Bronchial epithelial cell (primary cell): ENCODE results near the gene CXorf58. TPM values are rescaled to one million over a fixed set of nuclear protein-coding genes. Genes with fewer than 3 reads are reported as not detected.

Experiments
- DNase-seq: peaks from one replicate; pipeline ENCODE4 v3.0.0-alpha.2; 2010; ENCODE audit warnings: low read depth
- FAIRE-seq: peaks from 2 replicates; lab custom pipeline; 2011; peaks lifted over from hg19 to GRCh38; lab: Jason Lieb, UNC
- H3K27me3 ChIP-seq: 2 replicates; pipeline ENCODE4 v1.5.1; 2011; ENCODE audit warnings: low read length; ENCODE audit not compliant: control insufficient read depth, insufficient read depth
- H3K36me3 ChIP-seq: 2 replicates; pipeline ENCODE4 v1.5.1; 2011; ENCODE audit warnings: low read length; ENCODE audit not compliant: control insufficient read depth, insufficient read depth
- H3K4me3 ChIP-seq: 2 replicates; pipeline ENCODE4 v1.5.1; 2011; ENCODE audit warnings: mild to moderate bottlenecking, low read depth, low read length, control low read depth
- total RNA-seq: library from RNA; depleted of rRNA; stranded (reverse); fragments of >200 nt; gene quantifications from 2 replicates; pipeline ENCODE4 v1.2.1, GENCODE V29; 2014
- TF ChIP-seq, protein P1 (sequence below): IDR thresholded peaks from 2 replicates; pipeline ENCODE4 v1.5.1; 2011; ENCODE audit warnings: mild to moderate bottlenecking, moderate library complexity, low read length, control low read depth, inconsistent platforms; ENCODE audit not compliant: insufficient read depth, severe bottlenecking

The CXorf58 gene
- total RNA-seq, 1 donor from 2014 or later = not detected

GRCh38 chrX:23982891-23983290 is 75.1 kb downstream of the CXorf58 start:
- DNase-seq (no peak), FAIRE-seq (no peak)
- H3K36me3 ChIP-seq = no peaks in the 10 kb centered on the region
- H3K4me3 ChIP-seq = no peak overlapping the region
- H3K27me3 ChIP-seq = no peaks in the 10 kb centered on the region
- TF ChIP-seq, protein P1, sequence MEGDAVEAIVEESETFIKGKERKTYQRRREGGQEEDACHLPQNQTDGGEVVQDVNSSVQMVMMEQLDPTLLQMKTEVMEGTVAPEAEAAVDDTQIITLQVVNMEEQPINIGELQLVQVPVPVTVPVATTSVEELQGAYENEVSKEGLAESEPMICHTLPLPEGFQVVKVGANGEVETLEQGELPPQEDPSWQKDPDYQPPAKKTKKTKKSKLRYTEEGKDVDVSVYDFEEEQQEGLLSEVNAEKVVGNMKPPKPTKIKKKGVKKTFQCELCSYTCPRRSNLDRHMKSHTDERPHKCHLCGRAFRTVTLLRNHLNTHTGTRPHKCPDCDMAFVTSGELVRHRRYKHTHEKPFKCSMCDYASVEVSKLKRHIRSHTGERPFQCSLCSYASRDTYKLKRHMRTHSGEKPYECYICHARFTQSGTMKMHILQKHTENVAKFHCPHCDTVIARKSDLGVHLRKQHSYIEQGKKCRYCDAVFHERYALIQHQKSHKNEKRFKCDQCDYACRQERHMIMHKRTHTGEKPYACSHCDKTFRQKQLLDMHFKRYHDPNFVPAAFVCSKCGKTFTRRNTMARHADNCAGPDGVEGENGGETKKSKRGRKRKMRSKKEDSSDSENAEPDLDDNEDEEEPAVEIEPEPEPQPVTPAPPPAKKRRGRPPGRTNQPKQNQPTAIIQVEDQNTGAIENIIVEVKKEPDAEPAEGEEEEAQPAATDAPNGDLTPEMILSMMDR = no peak

Other genes with a start within 250 kb of the CXorf58 start
- 147 and 179 TPM in 2 replicates for gene PRDX4, start 240.5 kb upstream of the CXorf58 start, total RNA-seq
- 29.2 and 66.1 TPM in 2 replicates for gene ACOT9, start 164.7 kb upstream of the CXorf58 start, total RNA-seq
- 1,193 and 1,762 TPM in 2 replicates for gene SAT1, start 124.8 kb upstream of the CXorf58 start, total RNA-seq
- 6.0 and 7.4 TPM in 2 replicates for gene APOO, start 68 bp upstream of the CXorf58 start, total RNA-seq
- gene KLHL15, start 119.2 kb downstream of the CXorf58 start, total RNA-seq = 4.0 and 6.1 TPM in 2 replicates
- 247 and 315 TPM in 2 replicates for gene EIF2S3, start 146.9 kb downstream of the CXorf58 start, total RNA-seq
- 30.8 and 37.8 TPM in 2 replicates for gene ZFX, start 241.7 kb downstream of the CXorf58 start, total RNA-seq